Mesendoderm (in vitro differentiated cells): Measurements from ENCODE around the gene PPP1R13B.

ENCODE experiments used
- DNase-seq: peaks from one replicate; pipeline ENCODE4 v3.0.0; 2013
- H2AK5ac ChIP-seq: 2 replicates; pipeline ENCODE4 v1.6.1; 2013; ENCODE audit warnings: low read length, inconsistent platforms
- H2BK120ac ChIP-seq: 2 replicates; pipeline ENCODE4 v1.6.1; 2013; ENCODE audit warnings: low read depth, mild to moderate bottlenecking, low read length, moderate library complexity, mixed read lengths
- H2BK15ac ChIP-seq: replicated peaks from 2 replicates; pipeline ENCODE4 v1.6.1; 2013; ENCODE audit warnings: low read depth, mild to moderate bottlenecking, moderate library complexity
- H2BK5ac ChIP-seq: 2 replicates; pipeline ENCODE4 v1.6.1; 2013; ENCODE audit warnings: low read length, inconsistent platforms
- H3K18ac ChIP-seq: 2 replicates; pipeline ENCODE4 v1.6.1; 2013; ENCODE audit warnings: mild to moderate bottlenecking, low read length, mixed read lengths
- H3K23ac ChIP-seq: one replicate; pipeline ENCODE4 v1.6.1; 2013; ENCODE audit warnings: low read length
- H3K27ac ChIP-seq: 2 replicates; pipeline ENCODE4 v1.5.1; 2013; ENCODE audit warnings: low read depth, mild to moderate bottlenecking, inconsistent platforms, low read length, moderate library complexity
- H3K27me3 ChIP-seq: 2 replicates; pipeline ENCODE4 v1.6.1; 2013; ENCODE audit warnings: low read length, control low read depth, mild to moderate bottlenecking, inconsistent platforms; ENCODE audit not compliant: insufficient read depth, poor library complexity
- H3K36me3 ChIP-seq: 2 replicates; pipeline ENCODE4 v1.6.1; 2013; ENCODE audit warnings: low read length, inconsistent platforms; ENCODE audit not compliant: control insufficient read depth, insufficient read depth
- H3K4ac ChIP-seq: one replicate; pipeline ENCODE4 v1.6.1; 2013; ENCODE audit warnings: low read depth, mild to moderate bottlenecking, low read length, moderate library complexity
- H3K4me1 ChIP-seq: 2 replicates; pipeline ENCODE4 v1.6.1; 2013; ENCODE audit warnings: low read depth, low read length, inconsistent platforms; ENCODE audit not compliant: control insufficient read depth
- H3K4me2 ChIP-seq: 2 replicates; pipeline ENCODE4 v1.6.1; 2013; ENCODE audit warnings: low read length
- H3K4me3 ChIP-seq: 2 replicates; pipeline ENCODE4 v1.5.1; 2013; ENCODE audit warnings: mild to moderate bottlenecking, low read length
- H3K56ac ChIP-seq: one replicate; pipeline ENCODE4 v1.6.1; 2013; ENCODE audit warnings: low read length
- H3K79me1 ChIP-seq: 2 replicates; pipeline ENCODE4 v1.6.1; 2013; ENCODE audit warnings: low read length, inconsistent platforms
- H3K79me2 ChIP-seq: 2 replicates; pipeline ENCODE4 v1.6.1; 2013; ENCODE audit warnings: mild to moderate bottlenecking, low read length; ENCODE audit not compliant: control insufficient read depth, insufficient read depth
- H3K9ac ChIP-seq: 2 replicates; pipeline ENCODE4 v1.6.1; 2013; ENCODE audit warnings: low read length, inconsistent platforms
- H4K5ac ChIP-seq: one replicate; pipeline ENCODE4 v1.6.1; 2013; ENCODE audit warnings: low read length
- H4K8ac ChIP-seq: one replicate; pipeline ENCODE4 v1.6.1; 2013; ENCODE audit warnings: low read depth, mild to moderate bottlenecking, control low read depth, low read length, moderate library complexity
- WGBS: extraction: QIAGEN DNeasy Blood & Tissue Kit; methylation state at CpG from one replicate; pipeline ENCODE4 v1.1.7; 2013; ENCODE audit warnings: low lambda C conversion rate, missing lambda C conversion rate; ENCODE audit not compliant: insufficient coverage; ENCODE audit errors: extremely low coverage; 5-methylcytosine and 5-hydroxymethylcytosine counted together

PPP1R13B gene

DNA sequence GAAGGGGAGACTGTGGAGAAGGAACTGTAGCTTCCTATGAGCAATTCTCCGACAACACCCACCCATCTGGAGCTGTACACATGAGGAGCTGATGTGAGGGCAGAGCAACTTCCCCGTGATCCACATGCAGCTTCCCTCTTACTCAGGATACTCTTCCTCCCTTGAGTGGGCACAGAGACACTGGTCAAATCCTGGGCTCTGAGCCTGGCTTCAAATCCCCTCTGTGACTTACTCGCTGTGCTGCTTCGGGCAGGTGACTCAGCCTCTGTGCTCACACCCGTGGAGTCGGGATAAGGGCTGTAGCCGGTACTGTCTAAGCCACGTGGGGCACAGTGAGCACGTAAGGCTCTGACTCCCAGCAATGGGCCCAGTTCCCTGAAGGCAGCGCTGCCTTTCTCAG is 100.7 kb downstream of the PPP1R13B start:
- no peaks in the 10 kb centered on the region for H3K79me1 ChIP-seq
- no peak overlapping the region for H2BK5ac ChIP-seq
- H3K9ac ChIP-seq: no peak overlapping the region
- no peak overlapping the region for H4K5ac ChIP-seq
- no peak overlapping the region for H3K27ac ChIP-seq
- no peak overlapping the region for H3K18ac ChIP-seq
- no peaks in the 10 kb centered on the region for H3K36me3 ChIP-seq
- H4K8ac ChIP-seq: no peak overlapping the region
- no peak overlapping the region for H2BK15ac ChIP-seq
- no peaks in the 10 kb centered on the region for H3K4me1 ChIP-seq
- H2AK5ac ChIP-seq: no peak overlapping the region
- no peak overlapping the region for H3K4me3 ChIP-seq
- WGBS: no CpG with 5 or more reads among the region's 10 CpGs
- H2BK120ac ChIP-seq: no peak overlapping the region
- H3K23ac ChIP-seq: no peak overlapping the region
- no peak overlapping the region for H3K4me2 ChIP-seq
- H3K79me2 ChIP-seq: no peaks in the 10 kb centered on the region
- H3K56ac ChIP-seq: no peak overlapping the region
- no peaks in the 10 kb centered on the region for H3K27me3 ChIP-seq
- no peak for DNase-seq
- no peak overlapping the region for H3K4ac ChIP-seq

DNA sequence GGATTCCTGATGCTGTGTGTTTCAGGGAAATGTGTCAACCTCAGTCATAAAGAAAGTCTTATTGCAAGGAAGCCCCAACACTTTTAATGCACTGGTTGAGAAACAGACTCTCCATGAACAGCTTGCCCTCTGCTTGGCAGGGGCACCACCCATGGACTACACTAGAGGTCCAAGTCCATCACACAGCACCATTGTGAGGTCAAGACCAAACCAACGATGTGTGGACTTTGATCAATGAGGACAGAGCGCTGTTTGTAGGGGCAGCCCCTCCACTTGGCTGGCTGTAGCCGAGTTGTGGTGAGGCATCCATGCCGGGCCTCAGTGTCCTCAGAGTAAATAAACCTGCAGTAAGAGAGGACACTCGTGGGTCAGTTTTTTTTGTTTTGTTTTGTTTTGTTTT is 102.0 kb downstream of the PPP1R13B start:
- no peaks in the 10 kb centered on the region for H3K4me1 ChIP-seq
- no peak overlapping the region for H2BK5ac ChIP-seq
- WGBS: no CpG with 5 or more reads among the region's 5 CpGs

DNA sequence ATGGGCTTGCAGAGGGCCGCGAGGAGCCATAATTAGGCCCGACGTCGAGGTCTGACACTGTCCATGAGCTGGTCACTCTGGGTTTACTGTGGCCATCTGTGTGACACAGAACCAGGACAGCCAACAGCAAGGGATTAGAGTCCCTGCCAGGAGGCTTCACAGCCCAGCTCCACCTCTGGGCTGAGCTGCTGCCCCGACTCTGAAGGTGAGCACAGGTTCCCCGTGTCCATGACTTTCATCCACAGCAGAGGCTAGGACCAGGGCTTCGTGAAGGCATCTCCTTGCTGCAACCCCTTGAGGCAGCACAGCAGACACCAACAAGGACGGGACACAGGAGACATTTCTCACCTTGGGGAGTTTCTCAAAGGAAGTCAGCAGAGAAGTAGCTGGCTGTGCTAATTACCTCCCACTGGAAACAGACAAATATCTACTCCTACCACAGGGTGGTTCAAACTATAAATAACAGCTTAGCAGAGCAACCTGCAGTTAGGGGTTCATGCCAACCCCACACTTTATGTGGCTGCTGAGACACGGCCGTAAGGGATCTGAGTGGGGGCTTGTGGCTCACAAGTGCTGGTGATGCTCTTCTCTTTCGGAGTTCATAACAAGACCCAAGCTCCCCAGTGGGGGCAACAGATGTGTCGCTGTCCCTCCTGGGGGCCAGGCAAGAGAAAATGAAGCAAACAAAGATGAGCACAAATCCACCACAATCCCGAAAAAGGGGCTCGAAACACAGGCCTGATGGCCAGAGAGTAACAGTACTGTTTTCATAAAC is 102.6 kb downstream of the PPP1R13B start:
- Histone ChIP-seq H3K79me1 (no peaks in the 10 kb centered on the region), H2BK120ac (no peak overlapping the region), H4K8ac (no peak overlapping the region), H2BK5ac (no peak overlapping the region), H3K4me3 (no peak overlapping the region), H2BK15ac (no peak overlapping the region), H3K27me3 (no peaks in the 10 kb centered on the region), H3K4me2 (no peak overlapping the region), H4K5ac (no peak overlapping the region), H3K18ac (no peak overlapping the region), H3K4me1 (no peaks in the 10 kb centered on the region), H2AK5ac (no peak overlapping the region), H3K36me3 (no peaks in the 10 kb centered on the region), H3K9ac (no peak overlapping the region), H3K23ac (no peak overlapping the region), H3K79me2 (no peaks in the 10 kb centered on the region), H3K56ac (no peak overlapping the region), H3K27ac (no peak overlapping the region), H3K4ac (no peak overlapping the region)
- no peak for DNase-seq
- no CpG with 5 or more reads among the region's 15 CpGs for WGBS

More for the DNA sequence above, 102.0 kb downstream of the PPP1R13B start:
- no peak for DNase-seq
- Histone ChIP-seq H3K79me1 (no peaks in the 10 kb centered on the region), H3K27ac (no peak overlapping the region), H3K4ac (no peak overlapping the region), H3K4me3 (no peak overlapping the region), H2AK5ac (no peak overlapping the region), H3K18ac (no peak overlapping the region), H4K8ac (no peak overlapping the region), H2BK15ac (no peak overlapping the region), H3K23ac (no peak overlapping the region), H4K5ac (no peak overlapping the region), H2BK120ac (no peak overlapping the region), H3K36me3 (no peaks in the 10 kb centered on the region), H3K27me3 (no peaks in the 10 kb centered on the region), H3K56ac (no peak overlapping the region), H3K79me2 (no peaks in the 10 kb centered on the region), H3K9ac (no peak overlapping the region), H3K4me2 (no peak overlapping the region)

DNA sequence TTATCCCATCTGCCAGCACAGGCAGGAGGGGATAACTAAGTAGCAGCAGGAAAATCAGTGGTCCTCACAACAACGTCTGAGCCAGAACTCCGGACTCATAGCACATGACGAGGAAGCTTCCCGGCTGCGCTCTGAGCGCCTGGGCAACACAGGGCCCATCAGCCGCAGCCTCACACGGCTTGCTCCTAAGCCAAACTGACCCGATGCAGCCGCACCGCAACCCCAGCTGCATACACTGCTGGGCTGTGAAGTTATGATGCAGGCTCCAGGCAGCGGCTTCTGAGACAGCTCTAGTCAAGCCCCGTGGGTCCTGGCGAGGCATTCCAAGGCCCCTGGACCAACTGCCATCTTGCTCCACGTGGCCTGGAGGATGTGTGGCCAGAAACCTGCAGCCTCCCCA is 103.7 kb downstream of the PPP1R13B start:
- Histone ChIP-seq H3K4me2 (no peak overlapping the region), H3K4ac (no peak overlapping the region), H3K27ac (no peak overlapping the region), H3K4me3 (no peak overlapping the region), H2BK120ac (no peak overlapping the region), H3K4me1 (no peaks in the 10 kb centered on the region), H3K27me3 (no peaks in the 10 kb centered on the region), H4K8ac (no peak overlapping the region), H3K79me2 (no peaks in the 10 kb centered on the region), H3K18ac (no peak overlapping the region), H3K79me1 (no peaks in the 10 kb centered on the region), H3K56ac (no peak overlapping the region), H2BK15ac (no peak overlapping the region), H3K36me3 (no peaks in the 10 kb centered on the region), H2AK5ac (no peak overlapping the region), H2BK5ac (no peak overlapping the region), H3K23ac (no peak overlapping the region), H3K9ac (no peak overlapping the region), H4K5ac (no peak overlapping the region)
- no CpG with 5 or more reads among the region's 15 CpGs for WGBS
- DNase-seq: no peak

DNA sequence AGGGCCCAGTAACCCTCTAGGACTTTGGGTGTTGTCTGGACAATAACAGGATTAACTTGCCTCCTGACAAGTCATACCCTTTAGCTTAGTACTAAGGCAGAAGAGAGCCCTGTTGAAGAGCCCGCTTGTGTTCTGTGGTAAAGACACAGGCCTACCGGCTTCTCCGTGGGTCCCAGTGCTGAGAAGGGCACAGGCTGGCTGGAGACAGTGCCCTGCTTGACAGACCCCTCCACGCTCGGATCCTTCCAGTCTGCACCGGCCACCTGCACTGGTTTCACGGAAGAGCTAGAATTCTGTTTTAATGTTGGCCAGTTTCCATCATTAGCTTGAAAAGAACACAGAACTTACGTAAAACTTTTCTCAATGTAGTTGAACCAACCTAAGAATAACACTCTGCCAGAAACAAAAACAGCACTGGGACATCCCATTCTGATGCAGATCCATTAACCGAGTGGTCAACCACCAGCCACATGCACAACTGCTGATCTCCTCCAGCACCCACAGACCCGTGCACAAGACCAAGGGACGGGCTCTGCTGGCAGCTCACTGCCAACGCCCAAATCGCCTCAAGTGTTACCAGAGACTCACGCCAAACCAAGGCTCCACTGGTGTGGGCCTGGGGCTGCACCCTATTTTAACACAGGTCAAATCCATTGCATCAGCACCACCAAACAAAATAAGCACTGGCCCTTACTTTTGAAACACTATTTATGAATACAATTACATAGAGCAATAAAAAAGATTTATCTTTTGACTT is 104.7 kb downstream of the PPP1R13B start:
- Histone ChIP-seq H3K9ac (no peak overlapping the region), H3K79me1 (no peaks in the 10 kb centered on the region), H3K27ac (no peak overlapping the region), H3K4me2 (no peak overlapping the region), H3K18ac (no peak overlapping the region), H3K4me1 (no peaks in the 10 kb centered on the region), H2BK15ac (no peak overlapping the region), H3K23ac (no peak overlapping the region), H3K4ac (no peak overlapping the region), H3K56ac (no peak overlapping the region), H2BK120ac (no peak overlapping the region), H3K36me3 (no peaks in the 10 kb centered on the region), H3K79me2 (no peaks in the 10 kb centered on the region), H3K27me3 (no peaks in the 10 kb centered on the region), H2AK5ac (no peak overlapping the region), H4K5ac (no peak overlapping the region), H2BK5ac (no peak overlapping the region), H3K4me3 (no peak overlapping the region), H4K8ac (no peak overlapping the region)
- no CpG with 5 or more reads among the region's 14 CpGs for WGBS
- no peak for DNase-seq
